Measurements from ENCODE around the gene BBS2. TPM values are rescaled to one million over a fixed set of nuclear protein-coding genes. Genes with fewer than 3 reads are reported as not detected.

The BBS2 gene
- total RNA-seq, 1 donor from 2014 or later: 48.7 TPM

- H3K4me3 ChIP-seq: no peak overlapping the region
- H3K4me1 ChIP-seq: peaks cover 8% of the 10 kb centered on the region
- H3K36me3 ChIP-seq: peaks cover 77% of the 10 kb centered on the region
- H3K9me3 ChIP-seq (replicated peaks): no peaks in the 10 kb centered on the region
- intact Hi-C loops (cut with micrococcal nuclease): no loop called here
- H3K27me3 ChIP-seq (ENCODE audit: low read depth): no peaks in the 10 kb centered on the region
- H3K27ac ChIP-seq (replicated peaks): no peak overlapping the region
- no peak for DNase-seq
- TF ChIP-seq CTCF (IDR thresholded peaks at IDR 0.05; ENCODE audit: borderline replicate concordance): no peak
Measured at GRCh38 chr16:56482683-56483236, 37.1 kb downstream of the BBS2 start.

GRCh38 chr16:56481468-56482122 is 38.2 kb downstream of the BBS2 start:
- peaks cover 8% of the 10 kb centered on the region for H3K4me1 ChIP-seq
- TF ChIP-seq CTCF (IDR thresholded peaks at IDR 0.05; ENCODE audit: borderline replicate concordance): no peak
- H3K36me3 ChIP-seq: peaks cover 89% of the 10 kb centered on the region
- H3K27me3 ChIP-seq (ENCODE audit: low read depth): no peaks in the 10 kb centered on the region
- intact Hi-C loops (cut with micrococcal nuclease): no loop called here
- DNase-seq: no peak
- no peak overlapping the region for H3K4me3 ChIP-seq
- H3K9me3 ChIP-seq (replicated peaks): no peaks in the 10 kb centered on the region
- no peak overlapping the region for H3K27ac ChIP-seq (replicated peaks)

GRCh38 chr16:56480776-56481467 is 38.9 kb downstream of the BBS2 start:
- H3K27ac ChIP-seq (replicated peaks): no peak overlapping the region
- peaks cover 96% of the 10 kb centered on the region for H3K36me3 ChIP-seq
- intact Hi-C loops (cut with micrococcal nuclease): no loop called here
- no peak overlapping the region for H3K4me3 ChIP-seq
- H3K27me3 ChIP-seq (ENCODE audit: low read depth): no peaks in the 10 kb centered on the region
- no peaks in the 10 kb centered on the region for H3K9me3 ChIP-seq (replicated peaks)
- H3K4me1 ChIP-seq: peaks cover 8% of the 10 kb centered on the region
- TF ChIP-seq CTCF (IDR thresholded peaks at IDR 0.05; ENCODE audit: borderline replicate concordance): no peak
- DNase-seq: no peak

DNA sequence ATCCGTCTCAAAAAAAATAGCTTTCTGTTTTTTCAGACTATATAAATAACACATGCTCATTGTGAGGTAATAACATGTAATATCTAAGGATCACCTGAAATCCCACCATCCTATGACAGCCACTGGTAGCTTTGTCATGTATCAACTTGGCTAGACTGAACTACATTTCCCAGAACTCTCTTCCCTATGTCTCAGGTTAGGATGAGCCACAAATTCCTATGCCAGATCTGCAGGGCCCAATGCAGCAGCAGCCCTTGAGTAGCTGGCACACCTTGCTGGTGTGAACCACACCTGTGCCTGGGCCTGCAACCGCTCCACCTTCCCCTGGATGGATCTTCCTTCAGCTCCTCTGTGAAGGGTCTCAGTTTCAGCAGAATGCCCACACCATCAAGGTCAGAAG is 40.4 kb downstream of the BBS2 start:
- intact Hi-C loops (cut with micrococcal nuclease): no loop called here
- Histone ChIP-seq H3K4me1 (peaks cover 8% of the 10 kb centered on the region), H3K27me3 (ENCODE audit: low read depth) (no peaks in the 10 kb centered on the region), H3K4me3 (no peak overlapping the region), H3K27ac (replicated peaks) (no peak overlapping the region), H3K9me3 (replicated peaks) (no peaks in the 10 kb centered on the region), H3K36me3 (peaks cover 99% of the 10 kb centered on the region)
- no peak for DNase-seq
- no peak for TF ChIP-seq CTCF (IDR thresholded peaks at IDR 0.05; ENCODE audit: borderline replicate concordance)

DNA sequence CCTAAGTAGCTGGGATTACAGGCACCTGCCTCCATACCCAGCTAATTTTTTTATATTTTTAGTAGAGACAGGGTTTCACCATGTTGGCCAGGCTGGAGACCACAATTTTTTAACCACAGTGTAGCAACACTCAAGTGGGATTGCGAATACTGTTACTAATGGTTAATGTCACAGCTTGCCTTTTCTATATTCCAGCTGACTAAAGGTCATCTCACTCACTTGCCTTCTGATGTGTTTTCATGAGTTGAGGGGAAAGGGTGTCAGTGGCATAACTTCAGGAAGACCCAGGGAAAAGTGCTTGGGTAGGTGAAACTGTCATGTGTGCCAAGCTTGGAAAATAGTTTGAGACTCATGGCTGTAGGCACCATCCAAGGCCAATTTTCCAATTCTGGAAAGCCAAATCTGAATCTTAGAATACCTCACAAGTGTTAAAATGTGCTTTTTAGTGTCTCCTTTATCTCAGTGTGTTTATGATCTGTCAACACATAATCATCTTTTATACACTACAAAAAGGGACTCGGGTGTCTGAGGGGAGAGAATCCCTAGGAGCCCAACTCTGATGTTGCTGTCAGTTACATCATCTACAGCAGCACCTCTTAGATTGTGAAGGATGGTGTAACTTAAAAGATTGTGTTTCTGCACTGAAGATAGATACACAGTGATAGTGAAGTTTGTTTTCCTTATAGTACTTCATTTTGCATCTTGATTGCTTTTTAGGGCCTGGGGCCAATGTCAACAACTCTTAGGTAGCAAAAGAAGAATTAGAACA is 41.4 kb downstream of the BBS2 start:
- no peaks in the 10 kb centered on the region for H3K27me3 ChIP-seq (ENCODE audit: low read depth)
- H3K9me3 ChIP-seq (replicated peaks): no peaks in the 10 kb centered on the region
- intact Hi-C loops (cut with micrococcal nuclease): no loop called here
- no peak for DNase-seq
- no peak overlapping the region for H3K4me3 ChIP-seq
- peaks cover 98% of the 10 kb centered on the region for H3K36me3 ChIP-seq
- H3K27ac ChIP-seq (replicated peaks): no peak overlapping the region
- peaks cover 8% of the 10 kb centered on the region for H3K4me1 ChIP-seq
- TF ChIP-seq CTCF (IDR thresholded peaks at IDR 0.05; ENCODE audit: borderline replicate concordance): no peak
